ENCODE data around the gene CBLB.

- TF ChIP-seq POLR2AphosphoS5 (IDR thresholded peaks at IDR 0.05; ENCODE audit: borderline replicate concordance, low read depth, low read length): no peak
- no peak for TF ChIP-seq EZH2 (IDR thresholded peaks at IDR 0.05)
Observed at GRCh38 chr3:105608623-105609022, 260.2 kb downstream of the CBLB start.
